Lung (tissue), 11 donors: ENCODE data around the gene PDPK1. TPM values are rescaled to one million over a fixed set of nuclear protein-coding genes. Genes with fewer than 3 reads are reported as not detected.
A peak's percentile ranks its signal among the peaks of the same experiment; 100 is the strongest.
"Not testable (repeated sequence)": the region's sequence is repeated elsewhere in the genome, so short reads cannot be mapped to it uniquely, and the experiment has no call there.

Experiments
- ATAC-seq: fragments of 200-7000 bp; cut with Tn5 transposase; one replicate; pipeline ENCODE4 v1.9.1; 2020; ENCODE audit warnings: moderate number of reproducible peaks; ENCODE audit not compliant: insufficient read depth, low FRiP score
- DNase-seq, 3 donors: peaks; one replicate each; pipeline ENCODE4 v3.0.0-alpha.2; 2013 to 2017
- H3K27ac ChIP-seq, 2 donors: one replicate each; pipeline ENCODE4 v1.5.1; 2013; ENCODE audit warnings: mild to moderate bottlenecking in 2 of 2, moderate library complexity in 2 of 2, control low read depth in 1 of 2, inconsistent platforms in 1 of 2, low read depth in 1 of 2, low read length in 1 of 2
- H3K27me3 ChIP-seq, 3 donors: one replicate each; pipeline ENCODE4 v1.5.1; 2013; ENCODE audit warnings: low read length in 2 of 3; ENCODE audit not compliant: control insufficient read depth in 3 of 3, insufficient read depth in 3 of 3
- H3K36me3 ChIP-seq, 4 donors: one replicate each; pipeline ENCODE4 v1.5.1; 2013; ENCODE audit warnings: low read length in 4 of 4, mild to moderate bottlenecking in 1 of 4, moderate library complexity in 1 of 4; ENCODE audit not compliant: control insufficient read depth in 4 of 4, insufficient read depth in 4 of 4
- H3K4me1 ChIP-seq, 5 donors: one replicate each; pipeline ENCODE4 v1.5.1; 2013; ENCODE audit warnings: low read length in 5 of 5, mild to moderate bottlenecking in 2 of 5, moderate library complexity in 1 of 5; ENCODE audit not compliant: control insufficient read depth in 5 of 5, insufficient read depth in 5 of 5
- H3K4me3 ChIP-seq: one replicate; pipeline ENCODE4 v1.5.1; 2013; ENCODE audit warnings: mild to moderate bottlenecking, control low read depth, moderate library complexity
- H3K9ac ChIP-seq, 2 donors: one replicate each; pipeline ENCODE4 v1.5.1; 2013; ENCODE audit warnings: low read length in 2 of 2, control low read depth in 1 of 2; ENCODE audit not compliant: insufficient read depth in 1 of 2
- H3K9me3 ChIP-seq, 4 donors: one replicate each; pipeline ENCODE4 v1.5.1; 2013; ENCODE audit warnings: low read length in 3 of 4, mild to moderate bottlenecking in 1 of 4, moderate library complexity in 1 of 4; ENCODE audit not compliant: control insufficient read depth in 4 of 4, insufficient read depth in 3 of 4
- WGBS, 2 donors: extraction: QIAGEN DNeasy Blood & Tissue Kit; methylation state at CpG; one replicate each; pipeline ENCODE4 v1.1.7; 2013; 5-methylcytosine and 5-hydroxymethylcytosine counted together
- polyA plus RNA-seq, 2 donors: library from polyadenylated mRNA; stranded (reverse); fragments of 200-250 nt; gene quantifications; one replicate each; pipeline ENCODE4 v1.2.1, GENCODE V29; 2013
- small RNA-seq: library from RNA; depleted of rRNA; stranded (forward); fragments of <200 nt; gene quantifications from one replicate; pipeline ENCODE3, GENCODE V24; 2014; ENCODE audit warnings: low replicate concordance
- total RNA-seq, 2 donors: library from RNA; depleted of rRNA in 1 of 2; stranded (reverse); fragments of >200 nt in 1 of 2; gene quantifications; one replicate each; pipeline ENCODE4 v1.2.1, GENCODE V29; 2014 to 2021
- donor health status: Bipolar disorder and iron deficiency.
- donor health status: healthy.
- donor health status: DM: yes; HTN: yes; CAD: no.

The PDPK1 gene
- total and polyA plus RNA-seq, 4 donors: 16.7 to 79.0 (median 33.8) TPM

GRCh38 chr16:2639071-2639721 is 101.4 kb downstream of the PDPK1 start:
- H3K27me3 ChIP-seq, H3K9me3 ChIP-seq, H3K36me3 ChIP-seq, DNase-seq, H3K4me3 ChIP-seq, H3K4me1 ChIP-seq, H3K27ac ChIP-seq, H3K9ac ChIP-seq: not testable (repeated sequence)
- ATAC-seq: peak; percentile 81
- WGBS, 2 donors: 4 to 11% methylated on average over 1 to 2 of the region's 12 CpGs

- DNase-seq, H3K27ac ChIP-seq, H3K36me3 ChIP-seq, H3K9me3 ChIP-seq, H3K9ac ChIP-seq, H3K4me1 ChIP-seq, ATAC-seq, H3K4me3 ChIP-seq, H3K27me3 ChIP-seq: not testable (repeated sequence)
- WGBS, 2 donors: 30 to 51% methylated on average over 6 to 9 of the region's 9 CpGs
Measured at GRCh38 chr16:2639722-2640072, 101.9 kb downstream of the PDPK1 start.

GRCh38 chr16:2642561-2642960 is 104.7 kb downstream of the PDPK1 start:
- H3K27me3 ChIP-seq, ATAC-seq, H3K9ac ChIP-seq, H3K9me3 ChIP-seq, H3K4me1 ChIP-seq, DNase-seq, H3K36me3 ChIP-seq, H3K27ac ChIP-seq, H3K4me3 ChIP-seq: not testable (repeated sequence)
- 99 to 100% methylated on average over 4 to 6 of the region's 17 CpGs for WGBS, 2 donors

GRCh38 chr16:2644754-2645453 is 107.1 kb downstream of the PDPK1 start:
- DNase-seq, H3K9ac ChIP-seq, H3K36me3 ChIP-seq, H3K4me1 ChIP-seq, H3K27me3 ChIP-seq, H3K4me3 ChIP-seq, H3K27ac ChIP-seq, H3K9me3 ChIP-seq: not testable (repeated sequence)
- WGBS, 2 donors: no CpG with 5 or more reads among the region's 12 CpGs
- peak; percentile 55 for ATAC-seq

- H3K9me3 ChIP-seq, H3K4me1 ChIP-seq, H3K36me3 ChIP-seq, H3K4me3 ChIP-seq, ATAC-seq, H3K27me3 ChIP-seq, H3K27ac ChIP-seq, H3K9ac ChIP-seq, DNase-seq: not testable (repeated sequence)
- WGBS, 2 donors: no CpG with 5 or more reads among the region's 14 CpGs
Measured at GRCh38 chr16:2651268-2651871, 113.5 kb downstream of the PDPK1 start.

Small RNAs within 50 kb of the gene (small RNA-seq; reads per million reads assigned to genes)
- gene AC093525.1 (not detected), gene MIR3178 (0.17 reads per million)

Other genes with a start within 250 kb of the PDPK1 start
- gene ABCA3, start 197.3 kb upstream of the PDPK1 start, total RNA-seq: 100 to 1,000 TPM; 486 to 607 TPM
- 100 to 1,000 TPM; 197 to 337 TPM for gene ABCA3, start 197.3 kb upstream of the PDPK1 start, polyA plus RNA-seq
- gene CCNF, start 108.6 kb upstream of the PDPK1 start, total RNA-seq: 1 to 10 TPM; 3.5 to 7.5 TPM
- gene CCNF, start 108.6 kb upstream of the PDPK1 start, polyA plus RNA-seq: 1 to 10 TPM; 2.0 to 2.2 TPM
- 1 to 10 TPM; 1.1 to 3.6 TPM for gene TEDC2, start 77.9 kb upstream of the PDPK1 start, total RNA-seq
- gene TEDC2, start 77.9 kb upstream of the PDPK1 start, polyA plus RNA-seq: 1 to 10 TPM; 1.6 to 2.9 TPM
- 1 to 10 TPM in 1 of 2 donors, not detected in 1; 2.4 TPM for gene NTN3, start 66.7 kb upstream of the PDPK1 start, total RNA-seq
- under 1 TPM in 1 of 2 donors, not detected in 1; 0.06 TPM for gene NTN3, start 66.7 kb upstream of the PDPK1 start, polyA plus RNA-seq
- 10 to 100 TPM; 29.2 to 35.7 TPM for gene TBC1D24, start 62.9 kb upstream of the PDPK1 start, total RNA-seq
- 10 to 100 TPM in 1 of 2 donors, 1 to 10 TPM in 1; 9.0 to 17.3 TPM for gene TBC1D24, start 62.9 kb upstream of the PDPK1 start, polyA plus RNA-seq
- 100 to 1,000 TPM in 1 of 2 donors, 10 to 100 TPM in 1; 39.0 to 297 TPM for gene ATP6V0C, start 24.1 kb upstream of the PDPK1 start, total RNA-seq
- 100 to 1,000 TPM; 203 to 410 TPM for gene ATP6V0C, start 24.1 kb upstream of the PDPK1 start, polyA plus RNA-seq
- gene AMDHD2, start 17.6 kb upstream of the PDPK1 start, total RNA-seq: 10 to 100 TPM; 27.2 to 59.7 TPM
- 10 to 100 TPM; 44.0 to 60.4 TPM for gene AMDHD2, start 17.6 kb upstream of the PDPK1 start, polyA plus RNA-seq
- gene CEMP1, start 6.6 kb upstream of the PDPK1 start, total RNA-seq: 1 to 10 TPM in 1 of 2 donors, under 1 TPM in 1; 0.65 to 2.1 TPM
- 1 to 10 TPM; 1.1 to 1.6 TPM for gene CEMP1, start 6.6 kb upstream of the PDPK1 start, polyA plus RNA-seq
- gene KCTD5, start 144.5 kb downstream of the PDPK1 start, total RNA-seq: 10 to 100 TPM; 18.0 to 31.3 TPM
- gene KCTD5, start 144.5 kb downstream of the PDPK1 start, polyA plus RNA-seq: 10 to 100 TPM; 17.1 to 31.8 TPM
- 1 to 10 TPM; 1.1 to 2.4 TPM for gene PRSS27, start 182.2 kb downstream of the PDPK1 start, total RNA-seq
- gene PRSS27, start 182.2 kb downstream of the PDPK1 start, polyA plus RNA-seq: 1 to 10 TPM; 1.8 to 2.5 TPM
- gene SRRM2, start 214.6 kb downstream of the PDPK1 start, total RNA-seq: 100 to 1,000 TPM; 316 to 541 TPM
- gene SRRM2, start 214.6 kb downstream of the PDPK1 start, polyA plus RNA-seq: 100 to 1,000 TPM; 353 to 589 TPM
- gene ELOB, start 239.3 kb downstream of the PDPK1 start, total RNA-seq: 100 to 1,000 TPM in 1 of 2 donors, 10 to 100 TPM in 1; 87.0 to 285 TPM
- gene ELOB, start 239.3 kb downstream of the PDPK1 start, polyA plus RNA-seq: 100 to 1,000 TPM; 408 to 740 TPM
- under 1 TPM in 1 of 2 donors, not detected in 1; 0.12 TPM for gene PRSS33, start 249.5 kb downstream of the PDPK1 start, total RNA-seq
- gene PRSS33, start 249.5 kb downstream of the PDPK1 start, polyA plus RNA-seq: under 1 TPM in 1 of 2 donors, not detected in 1; 0.08 TPM